CD4-positive, alpha-beta T cell treated with Interleukin-17A for 1 hour (primary cell): ENCODE data around the gene NDC1.
"Not testable (repeated sequence)": the region's sequence is repeated elsewhere in the genome, so short reads cannot be mapped to it uniquely, and the experiment has no call there.

Experiments used
- DNase-seq: peaks from one replicate; pipeline ENCODE4 v3.0.0-alpha.2; 2020

Gene NDC1

GRCh38 chr1:53837924-53838653 lies at the start of gene NDC1:
Gene NDC1 (minus strand): TSS chr1:53838296. CDS start chr1:53838261, 35 bp downstream.
- peak; percentile 95 for DNase-seq

- not testable (repeated sequence) for DNase-seq
Measured at GRCh38 chr1:53883600-53883999, 45.5 kb upstream of the NDC1 start.

GRCh38 chr1:53881853-53882252 lies 43.8 kb upstream of the NDC1 start:
- not testable (repeated sequence) for DNase-seq

- peak; percentile 57 for DNase-seq
Measured at GRCh38 chr1:53878492-53879105, 40.5 kb upstream of the NDC1 start.

GRCh38 chr1:53875150-53875549 lies 37.1 kb upstream of the NDC1 start:
- not testable (repeated sequence) for DNase-seq

GRCh38 chr1:53871773-53872484 lies 33.8 kb upstream of the NDC1 start:
- no peak for DNase-seq

- DNase-seq = no peak
Measured at GRCh38 chr1:53871221-53871620, 33.1 kb upstream of the NDC1 start.

GRCh38 chr1:53869454-53870117 lies 31.5 kb upstream of the NDC1 start:
- no peak for DNase-seq

- DNase-seq = no peak
Measured at GRCh38 chr1:53868565-53868964, 30.5 kb upstream of the NDC1 start.

GRCh38 chr1:53862507-53862906 lies 24.4 kb upstream of the NDC1 start:
- no peak for DNase-seq

GRCh38 chr1:53860967-53861411 lies 22.9 kb upstream of the NDC1 start:
- peak; percentile 69 for DNase-seq

- DNase-seq = no peak
Measured at GRCh38 chr1:53851571-53852285, 13.6 kb upstream of the NDC1 start.

GRCh38 chr1:53850082-53850673 lies 12.1 kb upstream of the NDC1 start:
- no peak for DNase-seq

- DNase-seq = no peak
Measured at GRCh38 chr1:53847980-53848379, 9.9 kb upstream of the NDC1 start.

GRCh38 chr1:53842347-53842746 lies 4.3 kb upstream of the NDC1 start:
- DNase-seq = no peak

- DNase-seq = no peak
Measured at GRCh38 chr1:53838654-53838974, 518 bp upstream of the NDC1 start.

GRCh38 chr1:53837646-53837923 lies 511 bp downstream of the NDC1 start:
- DNase-seq = no peak

- DNase-seq = no peak
Measured at GRCh38 chr1:53835491-53835890, 2.6 kb downstream of the NDC1 start.

- no peak for DNase-seq
Measured at GRCh38 chr1:53834776-53835175, 3.3 kb downstream of the NDC1 start.

GRCh38 chr1:53833393-53833792 lies 4.7 kb downstream of the NDC1 start:
- DNase-seq = no peak

GRCh38 chr1:53826367-53826766 lies 11.7 kb downstream of the NDC1 start:
- no peak for DNase-seq

GRCh38 chr1:53825306-53825705 lies 12.8 kb downstream of the NDC1 start:
- no peak for DNase-seq

- DNase-seq = no peak
Measured at GRCh38 chr1:53822931-53823330, 15.2 kb downstream of the NDC1 start.
